Stimulated activated CD4-positive, alpha-beta T cell treated with anti-CD3 and anti-CD28 coated beads, Interleukin-1b, Interleukin-23, amount 100 ng/mL, for 24 hours (primary cell): ENCODE data around the gene HS6ST3.
"Not testable (repeated sequence)": the region's sequence is repeated elsewhere in the genome, so short reads cannot be mapped to it uniquely, and the experiment has no call there.

Experiments used
- DNase-seq, 4 experiments: peaks; one replicate each; pipeline ENCODE4 v3.0.0-alpha.2; 2020; ENCODE audit warnings: low read depth in 4 of 4, low spot score in 1 of 4

The HS6ST3 gene

GRCh38 chr13:96428911-96429310, 339.0 kb downstream of the HS6ST3 start:
- no peak for DNase-seq

DNA sequence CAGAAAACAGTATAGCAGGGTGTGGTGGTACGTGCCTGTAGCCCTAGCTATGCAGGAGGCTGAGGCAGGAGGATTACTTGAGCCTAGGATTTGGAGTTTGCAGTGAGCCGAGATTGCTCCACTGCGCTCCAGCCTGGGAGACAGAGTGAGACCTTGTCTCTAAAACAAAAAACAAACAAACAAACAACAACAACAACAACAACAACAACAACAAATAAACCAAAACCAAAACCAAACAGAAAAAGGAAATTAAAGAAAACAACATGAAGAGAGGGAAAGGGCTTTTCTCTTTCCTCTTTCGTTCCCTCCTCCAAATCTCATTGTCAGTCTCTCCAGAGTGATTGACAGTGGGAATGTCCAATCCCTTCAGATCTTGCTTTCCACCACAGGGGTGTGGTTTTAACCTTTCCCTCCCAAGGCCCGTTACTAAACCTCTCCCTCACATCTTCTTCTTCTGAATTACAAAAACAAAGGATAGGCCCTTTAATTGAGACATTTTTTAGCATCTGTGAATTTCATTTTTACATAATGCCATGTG, 341.2 kb downstream of the HS6ST3 start:
- DNase-seq: no peak

- no peak for DNase-seq
Observed at GRCh38 chr13:96444676-96445075, 354.8 kb downstream of the HS6ST3 start.

- no peak for DNase-seq
Observed at GRCh38 chr13:96449920-96450319, 360.0 kb downstream of the HS6ST3 start.

DNA sequence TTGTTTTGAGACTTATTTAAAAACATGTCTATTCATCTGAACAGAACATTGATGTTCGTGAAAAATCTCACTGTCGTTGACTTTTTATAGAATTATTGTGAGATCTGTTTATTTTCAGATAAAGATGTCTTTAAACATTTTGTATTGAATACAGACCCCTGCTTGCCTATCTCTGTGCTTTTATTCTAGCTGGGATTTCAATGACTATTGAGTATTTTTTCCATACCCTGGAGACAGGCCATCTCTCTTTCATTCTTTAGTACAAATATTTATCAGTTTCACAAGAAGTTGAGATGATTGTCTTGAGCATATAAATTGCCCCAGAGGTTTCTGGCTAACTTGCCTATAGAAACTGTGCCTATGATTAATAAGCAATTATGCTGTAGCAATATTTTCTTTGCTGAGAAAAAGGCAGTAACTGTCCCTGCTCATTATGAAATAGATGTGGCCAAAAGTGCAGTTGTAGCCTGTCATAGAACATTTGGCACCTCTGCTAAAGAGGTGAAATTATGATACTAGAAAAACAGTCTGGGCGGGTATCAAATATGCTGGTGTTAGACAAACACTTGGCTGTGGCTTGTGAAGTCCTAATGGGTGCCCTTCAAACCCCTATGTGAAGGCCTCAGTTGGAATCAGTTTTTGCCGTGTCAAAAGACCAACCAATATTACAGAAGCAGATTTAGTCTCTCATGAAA, 360.6 kb downstream of the HS6ST3 start:
- no peak for DNase-seq

DNA sequence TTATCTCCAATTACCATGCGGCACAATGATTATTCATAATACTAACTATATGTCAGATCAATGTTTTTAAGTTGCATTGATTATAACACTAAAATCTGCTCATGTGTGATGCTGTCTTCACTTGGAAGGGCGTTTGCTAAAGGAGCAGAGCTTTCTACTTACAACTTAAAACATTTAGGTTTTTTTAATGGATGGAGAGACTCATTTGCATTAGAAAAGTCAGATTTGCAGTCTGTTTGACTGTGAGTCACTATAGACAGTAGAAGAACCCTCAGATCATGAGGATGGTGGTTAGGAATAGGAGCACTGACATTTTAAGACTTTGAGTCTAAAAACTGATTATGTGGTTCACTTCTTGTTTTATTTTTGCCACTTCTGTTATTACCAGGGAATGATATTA, 364.6 kb downstream of the HS6ST3 start:
- no peak for DNase-seq

DNA sequence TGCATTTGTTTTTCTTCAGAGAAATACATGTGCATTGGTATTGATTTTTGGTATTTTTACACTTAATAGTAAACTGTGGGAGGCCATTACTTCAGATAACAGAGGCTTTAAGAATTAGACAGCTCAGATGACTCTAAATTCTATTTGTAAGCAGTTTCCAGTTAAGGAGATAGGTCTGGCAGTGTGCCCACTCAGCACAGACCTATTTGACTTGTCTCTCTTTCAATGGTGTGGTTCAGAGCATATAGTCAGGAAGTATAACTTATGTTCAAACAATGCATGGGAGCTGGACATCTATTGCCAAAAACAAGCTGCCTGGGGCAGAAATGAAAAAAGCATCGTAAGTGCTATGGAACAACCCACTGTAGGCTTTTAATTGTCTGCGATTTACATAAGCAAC, 370.7 kb downstream of the HS6ST3 start:
- no peak for DNase-seq

- no peak for DNase-seq
Observed at GRCh38 chr13:96473526-96474180, 383.7 kb downstream of the HS6ST3 start.

DNA sequence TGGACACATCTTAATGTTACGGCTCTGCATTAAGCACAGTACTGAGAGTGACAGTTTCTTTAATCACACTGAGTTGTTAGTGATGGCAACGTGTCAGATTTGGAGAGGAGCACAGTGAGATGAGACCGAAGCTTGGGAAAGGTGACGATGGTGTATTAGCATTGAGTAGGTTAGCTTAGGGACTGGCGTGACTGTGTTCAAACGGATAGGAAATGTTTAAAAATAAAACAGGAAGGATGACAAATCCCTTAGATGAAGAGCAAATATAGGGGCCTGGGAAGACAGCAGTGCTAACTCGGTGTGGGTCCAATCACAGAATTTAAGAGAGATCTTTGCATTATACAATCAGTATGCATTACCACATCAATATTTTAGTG, 384.3 kb downstream of the HS6ST3 start:
- no peak for DNase-seq

GRCh38 chr13:96475103-96475502, 385.2 kb downstream of the HS6ST3 start:
- DNase-seq: no peak

DNA sequence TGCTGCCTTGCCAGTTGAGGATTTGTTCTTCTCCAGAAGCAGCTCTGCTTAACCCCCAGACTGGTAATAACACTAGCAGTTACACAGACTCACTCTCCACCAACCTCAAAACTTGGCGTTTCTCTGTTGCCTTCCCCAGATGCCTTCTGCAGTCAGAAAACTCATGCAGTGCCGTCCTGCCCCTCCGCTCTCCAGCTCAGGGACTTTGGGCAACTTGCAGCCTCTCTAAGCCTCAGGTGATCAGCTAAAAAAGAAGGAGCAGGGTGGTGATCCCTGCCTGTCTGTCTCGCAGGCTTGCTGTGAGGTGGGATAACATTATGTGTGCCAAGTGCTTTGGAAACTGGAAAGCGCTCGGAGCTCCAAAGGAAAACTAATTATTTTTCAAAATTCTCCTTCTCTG, 391.6 kb downstream of the HS6ST3 start:
- no peak for DNase-seq

DNA sequence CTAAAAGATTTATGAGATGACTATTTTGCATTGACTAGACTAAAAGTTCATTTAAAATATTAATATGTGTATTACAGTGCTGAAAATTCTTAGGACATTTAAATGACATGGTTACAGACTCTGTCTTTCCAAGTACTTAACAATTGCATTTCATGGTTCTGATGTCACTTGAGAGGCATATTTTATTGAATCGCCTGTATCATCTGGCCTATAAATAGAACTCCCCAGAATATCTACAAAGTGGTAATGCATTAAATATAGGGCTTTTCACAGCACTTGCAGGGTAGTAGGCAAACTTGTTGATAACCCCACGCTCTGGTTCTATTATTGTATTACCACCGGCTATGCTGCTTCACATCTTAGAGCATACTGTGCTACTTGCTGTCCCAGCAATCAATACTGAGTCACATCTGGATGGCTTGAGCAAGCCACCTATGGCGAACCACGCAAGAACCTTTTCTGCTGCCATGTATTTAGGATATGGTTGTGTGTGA, 400.6 kb downstream of the HS6ST3 start:
- DNase-seq: no peak

DNA sequence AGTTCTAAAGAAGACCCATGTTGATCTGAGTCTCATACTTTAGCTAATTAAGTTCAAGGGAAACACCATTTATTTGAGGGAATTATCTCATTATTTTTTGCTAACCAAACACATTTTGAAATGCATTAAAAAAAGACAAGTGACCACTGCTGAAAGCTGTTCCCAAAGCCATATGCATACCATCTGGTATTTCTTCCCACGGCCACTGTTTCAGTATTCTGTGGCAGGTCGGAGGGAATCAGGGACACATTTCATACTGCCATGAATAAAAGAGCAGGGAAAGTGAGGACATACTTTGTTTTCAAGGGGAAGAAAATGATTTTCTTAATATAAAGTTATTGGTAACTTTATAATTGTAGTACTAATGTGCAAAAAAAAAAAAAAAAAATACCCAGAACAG, 401.2 kb downstream of the HS6ST3 start:
- DNase-seq: no peak

DNA sequence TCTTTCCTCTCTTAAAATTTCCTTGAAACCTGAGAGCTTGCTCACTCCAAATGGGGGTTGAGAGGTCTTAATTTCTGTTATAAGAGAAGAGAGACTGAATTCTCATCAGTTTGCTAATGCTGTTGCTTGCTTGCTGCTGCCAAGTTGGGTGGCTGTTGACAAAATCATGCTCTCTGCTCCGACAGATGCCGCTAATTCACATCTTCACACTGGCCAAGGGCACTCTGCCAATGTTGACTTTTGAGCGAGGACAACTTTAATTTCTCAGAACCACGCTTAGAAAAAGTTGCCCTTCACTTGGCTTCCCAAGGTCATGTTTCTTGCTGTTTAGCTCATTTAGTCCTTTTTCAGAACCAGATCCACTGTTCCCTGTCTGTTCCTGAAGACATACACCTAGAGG, 402.9 kb downstream of the HS6ST3 start:
- no peak for DNase-seq

- DNase-seq: no peak
Observed at GRCh38 chr13:96499656-96500055, 409.7 kb downstream of the HS6ST3 start.

GRCh38 chr13:96500953-96501352, 411.0 kb downstream of the HS6ST3 start:
- no peak for DNase-seq

GRCh38 chr13:96503481-96503880, 413.6 kb downstream of the HS6ST3 start:
- DNase-seq: no peak

DNA sequence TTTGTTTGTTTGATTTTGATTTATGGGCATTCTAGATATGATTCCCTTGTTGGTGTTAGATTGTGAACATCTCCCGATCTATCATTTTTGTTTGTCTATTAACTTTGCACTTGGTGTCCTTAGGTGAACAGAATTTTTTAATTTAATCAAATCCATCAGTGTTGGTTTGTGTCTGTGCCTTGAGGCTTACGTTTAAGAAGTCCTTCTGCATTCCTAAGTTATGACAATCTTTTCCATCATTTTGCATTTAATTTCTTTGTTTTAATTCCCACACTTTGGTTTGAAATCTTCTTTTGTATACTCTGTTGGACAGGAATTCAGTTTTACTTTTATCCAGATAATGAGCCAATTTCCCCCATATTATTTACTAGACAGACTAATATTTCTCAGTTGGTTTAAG, 421.7 kb downstream of the HS6ST3 start:
- DNase-seq: no peak

- no peak for DNase-seq
Observed at GRCh38 chr13:96519380-96519779, 429.5 kb downstream of the HS6ST3 start.

DNA sequence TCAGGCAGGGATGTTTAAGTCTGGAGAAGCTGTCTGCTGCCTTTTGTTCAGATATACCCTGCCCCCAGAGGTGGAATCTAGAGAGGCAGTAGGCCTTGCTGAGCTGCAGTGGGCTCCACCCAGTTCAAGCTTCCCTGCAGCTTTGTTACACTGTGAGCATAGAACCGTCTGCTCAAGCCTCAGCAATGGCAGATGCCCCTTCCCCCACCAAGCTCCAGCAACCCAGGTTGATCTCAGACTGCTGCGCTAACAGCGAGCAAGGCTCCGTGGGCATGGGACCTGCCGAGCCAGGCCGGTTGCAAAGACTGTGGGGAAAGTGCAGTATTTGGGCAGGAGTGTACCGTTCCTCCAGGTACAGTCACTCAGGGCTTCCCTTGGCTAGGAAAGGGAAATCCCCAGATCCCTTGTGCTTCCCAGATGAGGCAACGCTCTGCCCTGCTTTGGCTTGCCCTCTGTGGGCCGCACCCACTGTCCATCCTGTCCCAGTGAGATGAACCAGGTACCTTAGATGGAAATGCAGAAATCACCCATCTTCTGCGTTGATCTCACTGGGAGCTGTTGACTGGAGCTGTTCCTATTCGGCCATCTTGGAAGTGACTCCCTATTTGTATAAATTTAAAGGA, 434.6 kb downstream of the HS6ST3 start:
- not testable (repeated sequence) for DNase-seq

DNA sequence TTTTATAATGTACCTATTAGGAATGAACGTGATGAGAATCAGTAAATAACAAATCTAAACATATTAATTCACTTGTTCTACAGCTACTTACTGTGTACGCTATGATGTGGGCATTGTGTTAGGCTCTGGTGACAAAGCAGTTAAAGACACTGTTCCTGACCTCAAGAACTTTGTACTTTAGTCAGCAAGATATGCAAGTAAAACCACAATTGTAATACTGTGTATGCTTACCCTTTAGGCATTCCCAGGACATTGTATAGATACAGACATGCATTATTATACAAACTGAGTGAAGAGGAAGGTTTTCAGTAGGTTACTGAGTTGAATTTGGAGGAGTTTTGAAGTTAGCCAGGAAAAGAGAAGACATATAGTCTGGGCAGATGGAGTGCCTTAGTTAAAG, 435.8 kb downstream of the HS6ST3 start:
- no peak for DNase-seq

GRCh38 chr13:96527497-96527896, 437.6 kb downstream of the HS6ST3 start:
- DNase-seq: no peak
